Neutrophil (primary cell): Measurements from ENCODE around the gene SNX3.

Source experiments
- H3K27ac ChIP-seq: fragments of 200-600 bp; sonication (generic); 2 replicates; pipeline ENCODE4 v1.5.1; 2016; ENCODE audit warnings: mild to moderate bottlenecking, moderate library complexity
- H3K27me3 ChIP-seq: fragments of 200-600 bp; sonication (generic); 2 replicates; pipeline ENCODE4 v1.6.0; 2016; ENCODE audit warnings: mild to moderate bottlenecking
- H3K36me3 ChIP-seq: fragments of 200-600 bp; sonication (generic); 2 replicates; pipeline ENCODE4 v1.5.1; 2017
- H3K4me1 ChIP-seq, 2 experiments: fragments of 200-600 bp in 1 of 2; sonication (generic) in 1 of 2; 1 replicate in 1 of 2; 2 replicates in 1 of 2; pipeline versions ENCODE4 v1.5.1 to v1.6.1; 2013 to 2016; ENCODE audit warnings: low read depth in 1 of 2, low read length in 1 of 2, mild to moderate bottlenecking in 1 of 2, moderate library complexity in 1 of 2; ENCODE audit not compliant: control insufficient read depth in 1 of 2, insufficient read depth in 1 of 2
- H3K4me3 ChIP-seq, 2 experiments: fragments of 200-600 bp in 1 of 2; sonication (generic) in 1 of 2; 1 replicate in 1 of 2; 2 replicates in 1 of 2; pipeline ENCODE4 v1.5.1; 2013 to 2016; ENCODE audit warnings: low read depth in 1 of 2, low read length in 1 of 2, mild to moderate bottlenecking in 1 of 2, moderate library complexity in 1 of 2
- H3K9me3 ChIP-seq: fragments of 200-600 bp; sonication (generic); 2 replicates; pipeline ENCODE4 v1.5.1; 2016
- CTCF ChIP-seq: fragments of 200-600 bp; sonication (generic); IDR thresholded peaks from 2 replicates; pipeline ENCODE4 v1.5.1; 2016; ENCODE audit warnings: antibody characterized with exemption

SNX3 gene

GRCh38 chr6:108174371-108175175, 86.3 kb downstream of the SNX3 start:
- Histone ChIP-seq H3K4me1 (peaks cover 40 to 55% of the 10 kb centered on the region in 2 experiments), H3K27me3 (peaks cover 100% of the 10 kb centered on the region), H3K9me3 (no peaks in the 10 kb centered on the region), H3K27ac (no peak overlapping the region), H3K4me3 (peak overlapping the region in 1 of 2 experiments; percentile 68), H3K36me3 (no peaks in the 10 kb centered on the region)
- no peak for TF ChIP-seq CTCF

GRCh38 chr6:108171918-108172516, 88.8 kb downstream of the SNX3 start:
- Histone ChIP-seq H3K27me3 (peaks cover 100% of the 10 kb centered on the region), H3K4me1 (peaks cover 57 to 66% of the 10 kb centered on the region in 2 experiments), H3K36me3 (no peaks in the 10 kb centered on the region), H3K9me3 (no peaks in the 10 kb centered on the region), H3K27ac (no peak overlapping the region), H3K4me3 (no peak overlapping the region)
- no peak for TF ChIP-seq CTCF

GRCh38 chr6:108171291-108171917, 89.4 kb downstream of the SNX3 start:
- Histone ChIP-seq H3K27me3 (peaks cover 100% of the 10 kb centered on the region), H3K9me3 (no peaks in the 10 kb centered on the region), H3K4me1 (peaks cover 55 to 68% of the 10 kb centered on the region in 2 experiments)

GRCh38 chr6:108170332-108171290, 90.2 kb downstream of the SNX3 start:
- Histone ChIP-seq H3K27ac (no peak overlapping the region), H3K36me3 (no peaks in the 10 kb centered on the region), H3K4me1 (peaks cover 56 to 68% of the 10 kb centered on the region in 2 experiments), H3K9me3 (no peaks in the 10 kb centered on the region), H3K27me3 (peaks cover 100% of the 10 kb centered on the region), H3K4me3 (no peak overlapping the region)
- TF ChIP-seq CTCF, result no peak

More at GRCh38 chr6:108171291-108171917, 89.4 kb downstream of the SNX3 start:
- TF ChIP-seq CTCF, result no peak
- no peak overlapping the region for H3K27ac ChIP-seq
- no peak overlapping the region for H3K4me3 ChIP-seq
- H3K36me3 ChIP-seq, result no peaks in the 10 kb centered on the region
